GM19463 (cell line): ENCODE measurements around the gene HOXD9.

ENCODE experiments used
- ATAC-seq: cut with Tn5 transposase; IDR thresholded peaks from one replicate; pipeline ENCODE4 v1.9.1; 2021; ENCODE audit warnings: mild to moderate bottlenecking, moderate library complexity; ENCODE audit not compliant: unreplicated experiment

HOXD9 gene

GRCh38 chr2:176110415-176111308 is 11.9 kb upstream of the HOXD9 start:
- no peak for ATAC-seq

- ATAC-seq: no peak
Measured at GRCh38 chr2:176111309-176111663, 11.2 kb upstream of the HOXD9 start.

- no peak for ATAC-seq
Measured at GRCh38 chr2:176111846-176112374, 10.6 kb upstream of the HOXD9 start.

GRCh38 chr2:176112375-176113302 is 9.9 kb upstream of the HOXD9 start:
- ATAC-seq: no peak

GRCh38 chr2:176114120-176114929 is 8.2 kb upstream of the HOXD9 start:
- no peak for ATAC-seq

GRCh38 chr2:176114930-176115625 is 7.4 kb upstream of the HOXD9 start:
- ATAC-seq: no peak

- no peak for ATAC-seq
Measured at GRCh38 chr2:176115883-176116813, 6.4 kb upstream of the HOXD9 start, which contains the start of gene HOXD10. Gene HOXD10, plus strand, starts transcription at chr2:176116778. Its CDS starts 56 bp downstream, at chr2:176116834.

GRCh38 chr2:176117162-176117822 is 5.2 kb upstream of the HOXD9 start:
- no peak for ATAC-seq

GRCh38 chr2:176117823-176118371 is 4.6 kb upstream of the HOXD9 start:
- ATAC-seq: no peak

GRCh38 chr2:176118601-176119339 is 3.7 kb upstream of the HOXD9 start:
- no peak for ATAC-seq

- no peak for ATAC-seq
Measured at GRCh38 chr2:176120364-176121189, 1.9 kb upstream of the HOXD9 start.

- ATAC-seq: no peak
Measured at GRCh38 chr2:176121190-176122051, 1.1 kb upstream of the HOXD9 start.

- no peak for ATAC-seq
Measured at GRCh38 chr2:176122052-176122682, 352 bp upstream of the HOXD9 start.

GRCh38 chr2:176123411-176124109 is 1.0 kb downstream of the HOXD9 start:
- ATAC-seq: no peak
